Measurements from ENCODE around the gene ZNF638.

The ZNF638 gene

DNA sequence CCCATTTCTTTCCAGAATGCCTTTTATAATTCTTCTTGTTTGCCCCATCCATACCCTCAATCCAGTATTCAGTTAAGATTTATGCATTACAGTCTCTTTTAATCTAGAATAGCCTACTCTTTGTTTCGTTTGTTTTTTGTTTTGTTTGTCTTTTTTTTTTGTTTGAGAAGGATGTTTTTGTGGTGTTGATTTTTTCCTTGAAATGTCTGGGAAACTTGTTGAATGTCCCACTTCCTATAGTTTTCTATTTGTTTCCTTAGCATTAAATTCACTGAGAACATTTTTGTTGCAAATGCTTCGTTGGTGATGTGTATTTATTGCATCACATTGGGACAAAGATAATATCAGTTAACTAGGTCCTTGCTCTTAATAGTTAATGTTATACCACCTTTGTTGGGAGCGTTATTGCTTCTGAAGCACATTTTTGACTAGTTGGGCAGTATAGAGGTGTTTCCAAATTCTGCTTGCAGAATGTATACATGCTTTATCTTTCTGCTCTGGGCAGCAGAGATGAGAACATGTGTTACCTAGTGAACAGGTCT, 28.9 kb downstream of the ZNF638 start:
- no peaks in the 10 kb centered on the region for H3F3A ChIP-seq (ENCODE audit: insufficient read depth)
- H3K27ac ChIP-seq (ENCODE audit: low read depth, low read length): no peak overlapping the region
- H3K79me2 ChIP-seq (ENCODE audit: insufficient read depth, low read length): peaks cover 51% of the 10 kb centered on the region
- no peaks in the 10 kb centered on the region for H3K27me3 ChIP-seq (ENCODE audit: low read length)
- H3K36me3 ChIP-seq (ENCODE audit: low read length): peaks cover 50% of the 10 kb centered on the region
- H4K20me1 ChIP-seq (ENCODE audit: low read depth, low read length): peaks cover 10% of the 10 kb centered on the region; the same call in 1 of the 2 replicates
- H3K4me2 ChIP-seq (ENCODE audit: low read depth, low read length, poor library complexity, severe bottlenecking): no peak overlapping the region
- H3K9me3 ChIP-seq (ENCODE audit: insufficient read depth, low read length): no peaks in the 10 kb centered on the region
- no peak overlapping the region for H3K9ac ChIP-seq (ENCODE audit: low read length)
- no peak overlapping the region for H2AFZ ChIP-seq (ENCODE audit: low read depth, low read length, severe bottlenecking)
- H3K4me3 ChIP-seq (ENCODE audit: insufficient read depth, low read length, poor library complexity, severe bottlenecking): no peak overlapping the region
- no peaks in the 10 kb centered on the region for H3K9me2 ChIP-seq (replicated peaks; ENCODE audit: insufficient read depth, low read length)
- TF ChIP-seq EZH2phosphoT487 (conservative IDR thresholded peaks at IDR 0.05; ENCODE audit: low read length): no peak
- TF ChIP-seq, protein P1, sequence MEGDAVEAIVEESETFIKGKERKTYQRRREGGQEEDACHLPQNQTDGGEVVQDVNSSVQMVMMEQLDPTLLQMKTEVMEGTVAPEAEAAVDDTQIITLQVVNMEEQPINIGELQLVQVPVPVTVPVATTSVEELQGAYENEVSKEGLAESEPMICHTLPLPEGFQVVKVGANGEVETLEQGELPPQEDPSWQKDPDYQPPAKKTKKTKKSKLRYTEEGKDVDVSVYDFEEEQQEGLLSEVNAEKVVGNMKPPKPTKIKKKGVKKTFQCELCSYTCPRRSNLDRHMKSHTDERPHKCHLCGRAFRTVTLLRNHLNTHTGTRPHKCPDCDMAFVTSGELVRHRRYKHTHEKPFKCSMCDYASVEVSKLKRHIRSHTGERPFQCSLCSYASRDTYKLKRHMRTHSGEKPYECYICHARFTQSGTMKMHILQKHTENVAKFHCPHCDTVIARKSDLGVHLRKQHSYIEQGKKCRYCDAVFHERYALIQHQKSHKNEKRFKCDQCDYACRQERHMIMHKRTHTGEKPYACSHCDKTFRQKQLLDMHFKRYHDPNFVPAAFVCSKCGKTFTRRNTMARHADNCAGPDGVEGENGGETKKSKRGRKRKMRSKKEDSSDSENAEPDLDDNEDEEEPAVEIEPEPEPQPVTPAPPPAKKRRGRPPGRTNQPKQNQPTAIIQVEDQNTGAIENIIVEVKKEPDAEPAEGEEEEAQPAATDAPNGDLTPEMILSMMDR (IDR thresholded peaks at IDR 0.05; ENCODE audit: insufficient read depth, low read length, poor library complexity, severe bottlenecking): no peak

GRCh38 chr2:71361631-71362030, 30.0 kb downstream of the ZNF638 start:
- H3K9me2 ChIP-seq (replicated peaks; ENCODE audit: insufficient read depth, low read length): no peaks in the 10 kb centered on the region
- no peak overlapping the region for H3K4me3 ChIP-seq (ENCODE audit: insufficient read depth, low read length, poor library complexity, severe bottlenecking)
- H3K36me3 ChIP-seq (ENCODE audit: low read length): peaks cover 48% of the 10 kb centered on the region
- H3K79me2 ChIP-seq (ENCODE audit: insufficient read depth, low read length): peaks cover 40% of the 10 kb centered on the region
- H2AFZ ChIP-seq (ENCODE audit: low read depth, low read length, severe bottlenecking): no peak overlapping the region
- H3K9me3 ChIP-seq (ENCODE audit: insufficient read depth, low read length): no peaks in the 10 kb centered on the region
- H4K20me1 ChIP-seq (ENCODE audit: low read depth, low read length): peaks cover 5% of the 10 kb centered on the region; the same call in 1 of the 2 replicates
- no peak overlapping the region for H3K27ac ChIP-seq (ENCODE audit: low read depth, low read length)
- H3K9ac ChIP-seq (ENCODE audit: low read length): no peak overlapping the region
- no peaks in the 10 kb centered on the region for H3K27me3 ChIP-seq (ENCODE audit: low read length)
- TF ChIP-seq, protein P1 (IDR thresholded peaks at IDR 0.05; ENCODE audit: insufficient read depth, low read length, poor library complexity, severe bottlenecking): no peak
- no peak for TF ChIP-seq EZH2phosphoT487 (conservative IDR thresholded peaks at IDR 0.05; ENCODE audit: low read length)
- H3F3A ChIP-seq (ENCODE audit: insufficient read depth): no peaks in the 10 kb centered on the region
- H3K4me2 ChIP-seq (ENCODE audit: low read depth, low read length, poor library complexity, severe bottlenecking): no peak overlapping the region

- no peak overlapping the region for H3K27ac ChIP-seq (ENCODE audit: low read depth, low read length)
- H4K20me1 ChIP-seq (ENCODE audit: low read depth, low read length): peaks cover 5% of the 10 kb centered on the region; the same call in 1 of the 2 replicates
- no peaks in the 10 kb centered on the region for H3F3A ChIP-seq (ENCODE audit: insufficient read depth)
- H3K4me2 ChIP-seq (ENCODE audit: low read depth, low read length, poor library complexity, severe bottlenecking): no peak overlapping the region
- H3K9me2 ChIP-seq (replicated peaks; ENCODE audit: insufficient read depth, low read length): no peaks in the 10 kb centered on the region
- peaks cover 46% of the 10 kb centered on the region for H3K36me3 ChIP-seq (ENCODE audit: low read length)
- H2AFZ ChIP-seq (ENCODE audit: low read depth, low read length, severe bottlenecking): no peak overlapping the region
- H3K79me2 ChIP-seq (ENCODE audit: insufficient read depth, low read length): peaks cover 32% of the 10 kb centered on the region
- H3K9me3 ChIP-seq (ENCODE audit: insufficient read depth, low read length): no peaks in the 10 kb centered on the region
- TF ChIP-seq, protein P1 (IDR thresholded peaks at IDR 0.05; ENCODE audit: insufficient read depth, low read length, poor library complexity, severe bottlenecking): no peak
- no peak for TF ChIP-seq EZH2phosphoT487 (conservative IDR thresholded peaks at IDR 0.05; ENCODE audit: low read length)
- no peaks in the 10 kb centered on the region for H3K27me3 ChIP-seq (ENCODE audit: low read length)
- H3K4me3 ChIP-seq (ENCODE audit: insufficient read depth, low read length, poor library complexity, severe bottlenecking): no peak overlapping the region
- no peak overlapping the region for H3K9ac ChIP-seq (ENCODE audit: low read length)
Measured at GRCh38 chr2:71362447-71362846, 30.9 kb downstream of the ZNF638 start.
